ENCODE measurements around the gene C1orf87. TPM values are rescaled to one million over a fixed set of nuclear protein-coding genes. Genes with fewer than 3 reads are reported as not detected.
A peak's percentile ranks its signal among the peaks of the same experiment; 100 is the strongest.

C1orf87 gene
- total RNA-seq, 1 donor: not detected

DNA sequence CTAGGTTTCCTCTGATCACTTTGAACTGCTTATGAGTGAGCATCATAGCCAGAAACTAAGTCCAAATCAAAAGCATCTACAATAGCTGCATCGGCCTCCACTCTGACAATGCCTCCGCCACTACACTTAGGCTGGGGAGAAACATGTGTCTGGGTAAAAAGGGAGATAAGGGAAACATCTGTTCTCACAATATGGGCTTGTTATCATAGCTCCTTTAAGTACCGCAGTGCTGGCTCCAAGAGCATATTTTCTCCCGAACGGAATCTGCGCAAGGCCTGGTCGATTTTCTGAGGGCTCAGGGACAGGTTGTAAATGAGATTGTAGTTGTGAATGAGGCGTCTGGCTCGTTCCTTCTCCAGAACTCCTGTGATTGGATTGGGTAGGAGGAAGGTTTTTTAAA, 83.1 kb downstream of the C1orf87 start:
- DNase-seq (ENCODE audit: low read depth): peak; percentile 13
- H3K4me3 ChIP-seq (ENCODE audit: low read depth, low read length): no peak overlapping the region
- TF ChIP-seq CTCF (IDR thresholded peaks at IDR 0.05; ENCODE audit: insufficient read depth, low read depth, low read length): no peak

GRCh38 chr1:59986516-59987310, 86.9 kb downstream of the C1orf87 start:
- no peak overlapping the region for H3K4me3 ChIP-seq (ENCODE audit: low read depth, low read length)
- TF ChIP-seq CTCF (IDR thresholded peaks at IDR 0.05; ENCODE audit: insufficient read depth, low read depth, low read length): no peak
- no peak for DNase-seq (ENCODE audit: low read depth)

DNA sequence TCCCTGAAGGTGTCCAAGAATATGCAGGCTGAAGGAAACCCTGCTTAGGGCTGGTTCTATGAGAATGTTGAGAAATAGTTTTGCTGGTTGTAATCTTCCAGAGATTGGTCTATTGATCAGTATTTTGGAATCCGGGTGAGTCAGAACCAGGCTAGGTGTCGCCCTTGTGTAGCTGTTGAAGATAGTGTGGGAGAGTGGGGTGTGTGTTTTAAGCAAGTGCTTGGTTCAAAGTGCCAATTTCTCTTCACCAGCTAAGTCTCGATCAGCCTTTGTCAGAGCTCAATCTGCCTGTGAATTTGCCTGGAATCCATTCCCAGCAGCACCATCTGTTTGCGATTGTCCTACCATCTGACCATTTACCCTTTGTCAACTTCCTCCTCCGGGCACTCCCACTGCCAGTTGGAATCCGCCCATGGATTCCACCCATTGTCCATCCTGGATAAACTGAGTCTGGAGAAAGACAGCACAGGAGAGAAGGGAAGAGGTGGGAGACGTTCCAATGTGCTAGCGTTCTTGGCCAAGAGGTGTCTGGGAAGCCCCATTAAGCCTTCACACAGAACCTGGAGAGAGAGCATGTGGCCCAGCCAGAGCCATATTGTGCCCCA, 87.6 kb downstream of the C1orf87 start:
- no peak for TF ChIP-seq CTCF (IDR thresholded peaks at IDR 0.05; ENCODE audit: insufficient read depth, low read depth, low read length)
- no peak for DNase-seq (ENCODE audit: low read depth)
- H3K4me3 ChIP-seq (ENCODE audit: low read depth, low read length): no peak overlapping the region

GRCh38 chr1:59979666-59980065, 93.9 kb downstream of the C1orf87 start:
- peak; percentile 16 for DNase-seq (ENCODE audit: low read depth)
- no peak overlapping the region for H3K4me3 ChIP-seq (ENCODE audit: low read depth, low read length)
- TF ChIP-seq CTCF (IDR thresholded peaks at IDR 0.05; ENCODE audit: insufficient read depth, low read depth, low read length): no peak

- no peak overlapping the region for H3K4me3 ChIP-seq (ENCODE audit: low read depth, low read length)
- no peak for TF ChIP-seq CTCF (IDR thresholded peaks at IDR 0.05; ENCODE audit: insufficient read depth, low read depth, low read length)
- no peak for DNase-seq (ENCODE audit: low read depth)
Observed at GRCh38 chr1:59978511-59978910, 95.1 kb downstream of the C1orf87 start.

DNA sequence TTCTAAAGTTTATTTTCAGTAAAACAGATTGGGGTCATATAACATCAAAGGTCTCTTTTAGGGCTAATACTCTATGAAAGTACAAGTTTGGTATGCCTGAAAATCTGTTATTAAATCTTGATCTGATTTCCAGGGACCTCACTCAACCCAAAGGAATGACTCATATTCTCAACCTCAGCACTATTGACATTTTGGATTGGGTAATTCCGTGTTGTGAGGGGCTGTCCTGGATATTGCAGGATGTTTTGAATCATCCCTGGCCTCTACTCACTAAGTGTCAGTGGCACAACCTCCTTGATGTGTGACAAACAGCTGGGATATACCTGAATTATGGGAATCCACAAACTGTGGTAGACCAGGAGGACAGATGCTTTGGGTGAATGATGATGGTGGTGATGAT, 95.5 kb downstream of the C1orf87 start:
- DNase-seq (ENCODE audit: low read depth): peak; percentile 14
- no peak overlapping the region for H3K4me3 ChIP-seq (ENCODE audit: low read depth, low read length)

More for the DNA sequence above, 95.5 kb downstream of the C1orf87 start:
- TF ChIP-seq CTCF (IDR thresholded peaks at IDR 0.05; ENCODE audit: insufficient read depth, low read depth, low read length): no peak
